ENCODE measurements around the gene PLEKHB1.
"Not testable (repeated sequence)": the region's sequence is repeated elsewhere in the genome, so short reads cannot be mapped to it uniquely, and the experiment has no call there.

PLEKHB1 gene

DNA sequence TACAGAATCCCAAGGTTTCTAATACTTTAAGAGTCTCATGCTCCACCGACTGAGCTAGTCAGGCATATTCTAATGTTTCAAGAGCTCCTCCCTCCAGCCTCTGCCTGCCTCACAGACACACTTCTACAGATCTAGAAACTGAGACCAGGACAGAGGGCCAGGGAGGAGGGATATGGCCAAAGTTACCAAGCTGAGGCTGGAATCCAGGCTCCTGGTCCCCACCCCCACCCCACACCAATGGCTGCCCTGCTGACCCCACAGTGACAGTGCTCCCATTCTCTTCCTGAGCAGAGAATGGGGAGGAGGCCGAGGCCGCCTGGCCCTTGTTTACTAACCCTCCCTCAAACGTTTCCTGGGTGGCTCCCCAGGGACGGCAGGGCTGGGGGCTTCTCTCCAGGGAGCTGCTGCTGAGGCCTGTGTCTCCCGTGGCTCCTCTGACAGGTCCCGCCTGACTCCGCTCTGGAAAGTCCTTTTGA, 2.2 kb downstream of the PLEKHB1 start:
- no peak for DNase-seq

DNA sequence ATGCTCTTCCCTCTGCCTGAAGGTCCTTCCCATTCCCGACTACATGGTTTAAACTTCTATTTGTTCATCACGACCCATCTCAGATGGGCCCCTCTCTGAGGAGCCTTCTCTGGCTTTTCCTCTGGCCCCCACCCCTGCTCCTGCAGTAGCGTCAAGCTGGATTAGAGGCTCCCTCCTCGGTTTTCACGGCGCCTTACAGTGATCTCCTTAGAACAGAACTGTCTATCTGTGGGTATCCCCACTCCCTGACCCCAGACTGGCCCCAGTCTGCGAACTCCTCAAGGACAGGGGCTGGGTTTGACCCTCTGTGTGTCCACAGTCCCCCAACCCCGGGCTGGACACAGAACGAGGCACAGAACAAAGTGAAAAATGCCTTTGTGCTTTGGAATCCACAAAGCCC, 2.8 kb downstream of the PLEKHB1 start:
- no peak for DNase-seq

DNA sequence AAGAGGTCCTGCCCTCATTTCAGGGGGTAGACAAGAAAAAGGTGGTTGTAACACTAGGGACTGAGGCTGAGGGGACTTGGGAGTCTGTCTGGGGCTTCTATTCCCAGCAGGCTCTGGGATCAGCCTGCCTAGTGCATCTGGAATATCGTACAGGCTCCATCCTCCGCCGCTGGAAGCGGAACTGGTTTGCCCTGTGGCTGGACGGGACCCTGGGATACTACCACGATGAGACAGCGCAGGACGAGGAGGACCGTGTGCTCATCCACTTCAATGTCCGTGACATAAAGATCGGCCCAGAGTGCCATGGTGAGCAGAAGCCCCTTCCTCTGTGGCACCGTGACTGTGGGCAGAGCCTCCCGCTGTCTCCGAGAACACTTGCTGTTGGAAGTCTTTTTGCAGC, 4.0 kb downstream of the PLEKHB1 start:
- no peak for DNase-seq

DNA sequence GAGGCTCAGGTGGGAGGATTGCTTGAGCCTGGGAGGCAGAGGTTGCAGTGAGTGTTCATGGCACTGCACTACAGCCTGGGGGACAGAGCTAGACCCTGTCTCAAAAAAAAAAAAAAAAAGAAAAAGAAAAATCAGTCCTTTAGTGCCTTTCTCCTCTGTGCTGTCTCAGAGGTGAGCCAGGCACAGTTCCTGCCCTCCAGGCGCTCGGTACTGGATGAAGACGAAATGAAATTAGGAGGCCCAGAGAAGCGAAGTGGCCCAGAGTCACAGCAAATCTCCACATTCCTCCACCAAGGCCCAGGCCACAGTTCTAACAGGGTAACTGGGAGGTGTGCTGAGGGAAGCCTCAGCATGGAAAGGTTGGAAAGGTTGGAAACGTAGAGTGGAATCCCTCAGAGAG, 4.9 kb downstream of the PLEKHB1 start:
- no peak for DNase-seq

DNA sequence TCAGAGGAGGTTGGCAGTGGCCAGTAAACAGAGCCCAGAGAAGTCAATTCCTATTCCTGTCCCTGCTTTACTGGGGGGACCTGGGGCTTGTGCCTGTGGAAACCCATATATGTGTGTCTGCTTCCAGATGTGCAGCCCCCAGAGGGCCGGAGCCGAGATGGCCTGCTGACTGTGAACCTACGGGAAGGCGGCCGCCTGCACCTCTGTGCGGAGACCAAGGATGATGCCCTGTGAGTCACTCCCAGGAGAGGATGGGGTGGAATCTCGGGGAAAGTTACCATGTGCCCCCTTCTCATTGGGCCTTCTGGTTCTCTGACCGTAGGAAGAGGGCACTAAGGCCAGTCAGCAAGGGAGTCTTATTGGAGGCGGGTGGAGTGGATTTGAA, 5.3 kb downstream of the PLEKHB1 start:
- no peak for DNase-seq

DNA sequence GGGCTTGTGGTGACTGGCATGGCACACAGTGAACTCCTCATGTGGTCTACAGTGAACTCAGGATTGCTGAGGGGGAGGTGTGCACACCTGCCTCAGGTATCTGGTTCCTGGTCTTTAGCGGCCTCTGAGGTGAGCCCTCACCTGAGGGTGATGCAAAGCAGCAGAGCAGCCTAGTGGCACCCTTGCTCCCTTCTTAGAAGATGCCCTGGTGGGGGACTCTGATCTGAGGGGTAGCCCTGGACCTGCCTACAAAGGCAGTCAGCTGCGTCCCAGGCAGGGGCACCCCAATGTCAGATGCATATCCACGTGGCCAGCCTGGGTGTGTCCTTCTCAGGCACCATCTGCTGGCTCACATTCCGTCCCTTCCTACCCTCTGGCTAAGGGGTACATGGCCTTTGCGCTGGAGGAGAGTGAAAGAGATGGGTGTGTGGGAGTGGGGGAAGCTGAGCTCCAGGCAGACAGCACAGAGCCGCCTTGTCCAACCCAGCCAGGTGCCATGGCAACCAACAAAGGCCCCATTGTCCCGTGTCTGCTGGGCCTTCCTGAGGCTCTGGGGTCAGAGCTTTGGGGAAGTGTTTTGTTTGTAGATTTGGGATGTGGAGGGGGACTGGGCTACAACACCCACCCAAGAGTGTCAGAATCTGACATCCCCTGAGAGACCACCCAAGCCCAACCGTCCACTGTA, 5.8 kb downstream of the PLEKHB1 start:
- no peak for DNase-seq

DNA sequence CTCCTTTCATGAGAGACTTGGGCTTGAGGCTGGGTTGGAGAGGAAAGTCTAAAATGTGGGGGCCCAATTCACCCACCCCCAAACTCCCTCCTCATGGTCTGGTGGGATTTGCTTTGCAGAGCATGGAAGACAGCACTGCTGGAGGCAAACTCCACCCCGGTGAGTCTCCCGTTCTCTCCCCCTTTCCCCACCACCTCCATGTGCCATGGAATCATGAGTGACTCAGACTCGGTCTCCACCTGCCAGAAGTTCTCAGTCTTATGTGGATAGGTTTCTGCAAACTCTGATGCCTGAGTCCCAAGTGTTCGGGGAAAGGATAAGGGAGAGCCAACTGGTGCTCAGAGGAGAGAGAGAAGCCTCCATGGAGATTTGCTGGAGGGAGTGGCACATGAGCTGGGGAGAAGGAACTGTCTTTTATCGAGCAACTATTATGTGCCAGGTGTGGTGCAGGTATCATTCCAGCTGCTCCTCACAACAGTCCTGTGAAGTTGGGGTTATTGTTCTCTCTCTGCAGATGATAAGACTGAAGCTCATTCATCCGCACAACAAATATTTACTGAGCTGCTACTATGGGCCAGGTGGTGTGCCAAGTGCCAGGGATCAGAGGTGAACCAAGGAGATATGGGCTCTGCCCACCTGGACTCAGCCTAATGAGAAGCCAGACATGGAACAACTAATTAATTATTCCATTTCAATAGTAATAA, 6.6 kb downstream of the PLEKHB1 start:
- DNase-seq, result no peak

DNA sequence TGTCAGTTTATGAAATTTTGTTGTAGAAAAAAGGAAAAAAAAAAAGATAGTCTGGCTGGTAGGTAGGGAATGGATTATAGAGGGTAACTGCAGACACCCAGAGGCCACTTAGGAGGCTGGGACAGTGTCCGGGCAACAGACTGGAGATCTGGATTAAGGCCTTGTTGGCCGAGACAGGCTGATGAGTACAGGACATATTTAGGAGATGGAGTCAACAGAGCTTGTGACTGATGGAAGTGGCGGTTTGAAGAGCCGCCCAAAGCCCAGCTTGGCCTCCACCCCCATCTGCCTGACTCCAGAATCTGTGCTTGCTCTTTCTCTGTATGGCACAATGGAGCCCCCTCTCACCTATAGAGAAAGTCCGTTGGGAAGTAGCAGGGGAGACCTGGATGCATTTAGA, 7.6 kb downstream of the PLEKHB1 start:
- no peak for DNase-seq

DNA sequence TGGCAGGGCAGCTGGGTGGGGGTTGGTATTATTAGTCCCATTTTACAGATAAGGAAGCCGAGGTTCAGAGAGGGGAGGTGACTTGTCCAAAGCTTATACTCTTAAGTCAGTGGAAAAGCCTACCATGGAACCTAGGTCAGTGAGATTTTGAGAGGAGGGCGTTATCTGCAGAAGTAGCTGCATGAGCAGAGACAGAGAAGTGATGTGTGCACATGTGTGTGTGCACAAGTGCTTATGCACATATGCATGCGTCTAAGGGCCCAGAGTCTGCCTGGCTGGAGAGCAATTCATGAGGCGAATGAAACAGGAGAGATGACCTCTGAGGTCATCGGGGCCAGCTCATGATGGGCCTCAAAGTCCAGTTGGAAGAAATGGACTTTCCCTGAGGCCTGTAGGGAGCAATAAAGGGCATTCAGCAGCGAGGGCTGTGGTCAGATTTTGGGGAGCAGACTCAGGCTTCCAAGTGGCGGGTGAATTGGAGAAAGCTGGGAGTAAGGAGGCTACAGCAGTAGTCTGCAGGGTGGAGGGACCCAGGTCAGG, 8.2 kb downstream of the PLEKHB1 start:
- no peak for DNase-seq

DNA sequence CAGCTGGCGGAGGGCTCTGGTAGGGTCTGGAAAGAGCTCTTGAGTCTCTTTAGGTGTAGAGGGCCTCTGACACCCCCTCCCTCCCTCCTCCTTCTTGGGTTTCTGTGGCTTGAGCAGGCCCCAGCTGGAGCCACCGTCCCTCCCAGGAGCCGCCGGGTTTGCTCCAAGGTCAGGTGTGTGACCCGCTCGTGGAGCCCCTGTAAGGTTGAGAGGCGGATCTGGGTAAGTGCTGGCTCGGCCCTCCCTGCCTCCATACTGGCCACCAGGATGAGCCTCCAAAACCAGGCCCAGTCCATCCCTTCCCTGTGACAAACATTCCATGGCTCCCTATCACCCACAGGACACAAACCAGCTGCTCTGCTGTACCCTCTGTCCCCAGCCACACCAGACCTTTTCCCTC, 9.3 kb downstream of the PLEKHB1 start:
- DNase-seq, result no peak

DNA sequence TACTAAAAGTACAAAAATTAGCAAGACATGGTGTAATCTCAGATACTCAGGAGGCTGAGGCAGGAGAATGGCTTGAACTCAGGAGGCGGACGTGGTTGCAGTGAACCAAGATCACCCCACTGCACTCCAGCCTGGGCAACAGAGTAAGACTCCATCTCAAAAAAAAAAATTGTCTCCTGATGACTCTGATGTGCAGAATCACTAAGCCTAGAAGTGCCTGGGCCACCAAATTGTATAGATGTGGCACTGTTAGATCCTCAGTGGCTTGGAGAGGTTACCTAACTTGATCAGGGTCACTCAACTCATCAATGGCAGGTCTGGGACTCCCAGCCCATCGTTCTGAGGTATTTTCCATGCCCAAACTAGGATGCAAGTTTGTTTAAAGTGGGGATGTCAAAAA, 10.6 kb downstream of the PLEKHB1 start:
- no peak for DNase-seq

DNA sequence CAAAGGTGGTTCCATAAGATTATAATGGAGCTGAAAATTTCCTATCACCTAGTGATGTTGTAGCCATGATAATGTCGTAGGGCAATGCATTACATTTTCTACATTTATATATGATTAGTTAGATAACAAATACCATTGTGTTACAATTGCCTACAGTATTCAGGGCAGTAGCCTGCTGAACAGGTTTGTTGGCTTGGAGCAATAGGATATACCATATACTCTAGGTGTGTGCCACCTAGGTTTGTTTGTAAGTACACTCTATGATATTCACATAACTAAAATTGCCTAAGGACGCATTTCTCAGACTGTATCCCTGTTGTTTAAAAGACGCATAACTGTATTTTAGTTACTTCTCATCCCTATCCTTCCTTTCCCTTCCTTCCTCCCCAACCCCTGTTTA, 13.6 kb downstream of the PLEKHB1 start:
- no peak for DNase-seq

DNA sequence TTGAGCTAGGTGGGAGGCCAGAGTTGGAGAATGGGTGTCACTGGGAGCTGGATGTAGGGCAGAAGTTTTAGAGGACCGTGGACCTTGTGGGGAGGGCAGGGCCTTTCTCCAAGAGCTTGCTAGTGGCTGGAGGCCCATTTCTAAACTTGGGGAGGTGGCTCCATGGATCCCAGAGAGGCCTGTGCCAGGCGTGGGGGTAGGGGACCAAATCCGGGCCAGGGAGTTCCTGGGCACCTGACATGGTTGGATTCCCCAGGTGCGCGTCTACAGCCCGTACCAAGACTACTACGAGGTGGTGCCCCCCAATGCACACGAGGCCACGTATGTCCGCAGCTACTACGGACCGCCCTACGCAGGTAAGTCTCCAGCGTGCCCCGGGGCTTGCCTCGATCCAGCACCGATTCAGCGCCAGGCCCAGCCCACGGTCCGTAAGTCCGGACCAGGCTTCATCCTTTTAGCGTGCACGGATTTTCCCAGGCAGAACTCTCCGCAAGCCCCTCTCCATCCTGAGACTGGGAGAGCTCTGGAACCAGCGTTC, 14.2 kb downstream of the PLEKHB1 start:
- no peak for DNase-seq

DNA sequence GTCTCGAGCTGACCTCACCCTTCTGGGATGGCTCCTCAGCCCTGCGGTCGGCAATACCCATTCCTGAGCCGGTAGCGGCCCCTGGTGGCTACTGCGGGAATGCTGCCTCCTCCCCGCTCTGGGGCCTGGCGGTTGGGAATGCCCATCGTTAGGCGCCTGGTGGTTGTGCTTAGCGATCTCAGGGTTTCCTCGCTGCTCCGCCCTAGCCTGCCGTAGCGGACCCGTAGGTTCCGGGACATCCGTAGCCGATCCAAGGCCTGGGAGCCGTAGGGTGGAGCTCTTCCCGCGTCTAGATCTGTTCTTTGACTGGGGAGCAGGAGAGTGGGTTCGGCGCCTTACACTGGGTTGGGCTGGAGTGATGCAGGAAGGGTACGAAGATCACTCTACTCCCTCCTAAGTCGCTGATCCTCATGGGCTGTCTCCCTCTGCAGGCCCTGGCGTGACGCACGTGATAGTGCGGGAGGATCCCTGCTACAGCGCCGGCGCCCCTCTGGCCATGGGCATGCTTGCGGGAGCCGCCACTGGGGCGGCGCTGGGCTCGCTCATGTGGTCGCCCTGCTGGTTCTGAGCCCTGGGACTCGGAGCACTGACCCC, 14.8 kb downstream of the PLEKHB1 start:
- no peak for DNase-seq

DNA sequence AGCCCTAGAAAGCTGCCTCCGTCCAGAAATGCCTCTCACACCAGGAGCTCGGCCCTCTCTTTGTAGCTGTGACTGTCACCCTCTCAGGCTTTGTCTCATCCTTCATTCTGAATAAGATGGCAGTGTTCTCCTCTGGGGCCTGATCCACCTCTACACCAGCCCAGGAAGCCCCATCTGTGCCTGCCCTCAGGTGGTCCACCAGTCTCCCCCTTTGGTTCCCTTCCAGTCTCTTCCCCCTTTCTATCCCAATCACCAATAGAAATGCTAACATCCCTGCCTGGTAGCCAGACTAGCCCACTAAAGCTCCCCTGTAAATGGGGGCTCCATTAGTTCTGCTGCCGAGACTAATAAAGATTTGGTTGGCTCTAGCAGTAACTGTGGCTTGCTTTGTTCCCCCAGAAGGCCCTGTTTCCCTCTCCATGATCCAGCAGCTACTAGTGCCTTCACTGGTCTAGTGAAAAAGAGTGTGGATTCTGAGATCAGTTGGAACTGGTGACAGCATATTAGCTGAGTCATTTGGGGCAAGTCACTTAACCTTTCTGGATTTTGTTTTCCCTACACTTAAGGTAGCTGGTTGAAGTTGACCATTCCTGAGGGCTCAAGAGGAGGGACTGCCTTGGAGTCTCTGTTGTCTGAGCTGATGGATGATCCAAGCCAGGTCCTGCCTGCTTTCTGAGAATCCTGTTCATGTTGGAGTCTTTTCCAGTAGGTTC, 16.2 kb downstream of the PLEKHB1 start:
- DNase-seq, result no peak

DNA sequence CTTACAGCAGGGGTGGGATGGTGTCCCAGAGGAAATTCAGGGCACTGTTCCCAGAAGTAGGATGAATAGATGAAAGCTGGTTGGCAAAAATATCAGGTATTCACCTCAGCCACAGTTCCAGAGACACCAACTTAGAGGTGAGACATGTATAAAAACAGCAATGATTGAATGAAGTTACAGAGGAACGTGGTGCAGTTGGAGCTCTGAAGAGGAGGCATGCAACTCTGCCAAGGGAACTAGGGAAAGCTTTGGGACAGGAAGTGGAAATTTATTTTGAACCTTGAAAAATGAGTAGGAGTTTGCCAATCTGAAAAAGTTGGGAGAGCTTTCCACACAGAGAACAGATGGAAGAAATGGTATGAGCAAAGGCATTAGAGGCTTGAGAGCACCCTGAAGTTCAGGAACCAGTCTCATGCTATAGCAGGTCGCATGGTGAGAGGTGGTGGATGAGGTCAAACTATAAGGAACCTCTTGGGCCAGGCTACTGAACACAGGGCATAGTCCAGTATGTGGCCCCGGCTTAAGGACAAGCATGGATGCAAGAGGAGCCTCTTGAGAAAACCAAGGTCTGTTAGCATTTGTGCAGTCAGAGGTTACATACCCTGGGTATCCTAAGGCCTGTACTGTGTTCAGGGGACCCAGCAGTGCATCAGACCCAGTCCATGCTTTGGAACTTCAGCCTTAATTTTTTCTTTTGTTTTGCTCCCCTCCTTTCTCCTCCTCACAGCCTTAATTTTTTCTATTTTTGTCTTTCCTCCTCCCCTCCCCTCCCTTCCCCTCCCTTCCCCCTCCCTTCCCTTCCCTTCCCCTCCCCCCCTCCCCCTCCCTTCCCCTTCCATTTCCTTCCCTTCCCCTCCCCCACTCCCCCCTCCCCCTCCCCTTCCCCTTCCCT, 17.5 kb downstream of the PLEKHB1 start:
- DNase-seq, result no peak

DNA sequence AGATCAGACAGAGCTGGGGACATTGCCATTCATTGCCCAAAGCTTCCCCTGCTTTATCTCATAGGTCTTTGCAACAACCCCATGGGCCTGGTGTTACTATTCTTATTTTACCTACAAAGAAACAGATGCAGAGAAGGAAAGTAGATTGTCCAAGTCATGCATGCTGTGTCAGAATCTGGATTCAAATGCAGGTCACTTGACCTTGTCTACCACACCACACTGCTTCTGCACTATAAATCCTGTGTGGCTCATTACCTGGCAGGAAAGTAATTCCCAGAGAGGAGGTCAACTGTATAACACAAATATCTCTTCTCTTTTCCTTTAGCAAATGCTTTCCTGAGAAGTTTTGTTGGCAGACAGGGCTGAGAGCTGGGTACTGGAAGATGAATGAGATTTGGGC, 18.5 kb downstream of the PLEKHB1 start:
- no peak for DNase-seq

DNA sequence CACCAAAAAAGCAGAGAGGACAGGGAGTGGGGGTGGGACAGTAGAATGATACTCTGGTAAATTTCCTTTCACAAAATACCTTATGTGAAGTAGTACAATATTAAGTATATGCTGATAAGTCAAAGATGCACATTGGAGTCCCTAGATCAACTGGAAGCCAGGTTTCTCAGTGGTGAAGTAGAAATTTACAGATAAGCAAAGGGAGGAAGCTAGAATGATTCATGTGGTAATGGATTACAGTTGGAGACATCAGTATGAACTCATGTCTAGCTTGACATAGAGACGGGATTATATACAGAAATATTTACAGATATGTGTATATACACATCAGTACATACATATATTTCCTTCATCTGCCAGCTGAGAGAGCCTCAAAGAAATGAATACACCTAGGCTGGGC, 21.5 kb downstream of the PLEKHB1 start:
- no peak for DNase-seq

DNA sequence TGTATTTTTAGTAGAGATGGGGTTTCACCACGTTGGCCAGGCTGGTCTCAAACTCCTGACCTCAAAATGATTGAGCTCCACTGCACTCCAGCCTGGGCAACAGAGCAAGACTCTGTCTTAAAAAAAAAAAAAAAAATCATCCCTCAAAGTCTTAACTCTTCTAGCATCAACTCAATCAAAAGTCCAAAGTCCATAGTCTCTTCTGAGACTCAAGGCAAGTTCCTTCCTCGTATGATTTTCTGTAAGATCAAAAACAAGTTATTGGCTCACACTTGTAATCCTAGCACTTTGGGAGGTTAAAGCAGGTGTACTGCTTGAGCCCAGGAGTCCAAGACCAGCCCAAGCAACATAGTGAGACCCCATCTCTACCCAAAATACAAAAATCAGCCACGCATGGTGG, 24.4 kb downstream of the PLEKHB1 start:
- DNase-seq, result no peak

DNA sequence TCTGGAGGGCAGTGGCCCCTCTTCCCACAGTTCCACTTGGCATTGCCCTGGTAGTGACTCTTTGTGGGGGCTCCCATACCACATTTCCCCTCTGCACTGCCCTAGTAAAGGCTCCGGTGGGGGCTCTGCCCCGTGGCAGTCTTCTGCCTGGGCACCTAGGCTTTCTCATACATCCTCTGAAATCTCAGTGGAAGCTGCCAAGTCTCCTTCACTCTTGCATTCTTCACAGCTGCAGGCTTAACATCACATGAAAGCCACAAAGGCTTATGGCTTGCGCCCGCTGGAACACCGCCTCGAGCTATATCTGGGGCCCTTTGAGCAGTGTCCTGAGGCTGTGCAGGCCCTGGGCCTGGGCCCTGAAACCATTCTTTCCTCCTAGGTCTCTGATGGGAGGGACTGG, 25.3 kb downstream of the PLEKHB1 start:
- DNase-seq, result no peak

DNA sequence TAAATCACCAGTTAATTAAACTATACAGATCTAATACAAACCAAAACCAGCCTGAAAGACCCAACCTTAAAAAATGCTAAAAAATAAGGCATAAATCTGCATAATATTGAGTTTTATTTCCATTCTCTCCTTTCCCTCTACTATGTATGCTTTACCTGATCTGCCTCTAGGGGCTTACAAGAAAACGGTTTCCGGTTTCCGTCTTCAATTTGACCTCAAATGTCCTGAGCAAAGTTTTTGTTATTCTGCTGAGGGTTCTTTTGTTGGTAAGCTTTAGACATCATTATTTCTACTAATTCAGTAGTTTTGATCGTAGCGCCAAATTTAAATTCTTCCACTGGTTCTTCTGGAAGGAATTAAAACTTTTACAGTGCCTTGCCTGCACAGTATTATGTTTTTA, 30.2 kb downstream of the PLEKHB1 start:
- not testable (repeated sequence) for DNase-seq

DNA sequence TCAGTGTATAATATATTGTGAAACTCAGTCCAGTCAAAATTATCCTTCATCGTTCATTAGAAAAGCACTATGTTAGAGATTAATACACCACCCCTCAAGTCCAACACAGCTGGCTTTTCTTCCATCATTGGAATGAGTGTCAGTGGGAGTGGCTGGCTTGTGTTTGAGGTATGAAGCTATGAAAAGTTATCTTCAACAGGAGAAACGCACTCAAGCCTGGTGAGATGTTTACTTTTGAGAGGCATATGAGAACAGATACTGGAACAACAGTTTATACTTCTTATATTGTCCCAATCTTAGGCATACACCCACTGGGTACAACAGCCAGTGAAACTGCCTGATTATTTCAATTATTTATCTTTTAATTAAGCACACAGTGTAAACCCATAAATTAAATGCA, 34.3 kb downstream of the PLEKHB1 start:
- no peak for DNase-seq

Data from NCI-H2081 treated with DMSO at 0.1 percent for 48 hours (cell line).